Peyer's patch (tissue), 4 donors: ENCODE measurements around the gene BCL3. TPM values are rescaled to one million over a fixed set of nuclear protein-coding genes. Genes with fewer than 3 reads are reported as not detected.

ENCODE experiments used
- DNase-seq, 3 donors: peaks; one replicate each; pipeline ENCODE4 v3.0.0-alpha.2; 2017 to 2019
- H3K27ac ChIP-seq, 4 donors: fragments of 200-600 bp; sonication (generic); one replicate each; pipeline ENCODE4 v1.5.1; 2016 to 2019
- H3K27me3 ChIP-seq, 2 donors: fragments of 200-600 bp; sonication (generic); one replicate each; pipeline ENCODE4 v1.5.1; 2019
- H3K36me3 ChIP-seq, 3 donors: fragments of 200-600 bp; sonication (generic); one replicate each; pipeline ENCODE4 v1.5.1; 2016 to 2019
- H3K4me1 ChIP-seq, 4 donors: fragments of 200-600 bp; sonication (generic); one replicate each; pipeline ENCODE4 v1.5.1; 2016 to 2019
- H3K4me3 ChIP-seq, 4 donors: fragments of 200-600 bp; sonication (generic); 1 replicate in 3 of 4; 2 replicates in 1 of 4; pipeline ENCODE4 v1.5.1; 2016 to 2019; ENCODE audit warnings: mild to moderate bottlenecking in 1 of 4
- H3K9me3 ChIP-seq, 4 donors: fragments of 200-600 bp; sonication (generic); one replicate each; pipeline ENCODE4 v1.5.1; 2016 to 2019; ENCODE audit warnings: mild to moderate bottlenecking in 1 of 4
- CTCF ChIP-seq, 6 experiments: fragments of 450-650 bp in 4 of 6; fragments of 200-600 bp in 2 of 6; sonication (generic) in 1 of 6; IDR thresholded peaks; one replicate each; pipeline ENCODE4 v1.5.1; 2017 to 2019; ENCODE audit warnings: antibody characterized with exemption in 6 of 6, mild to moderate bottlenecking in 3 of 6, moderate library complexity in 1 of 6
- POLR2A ChIP-seq, 2 donors: fragments of 450-650 bp; IDR thresholded peaks; one replicate each; pipeline ENCODE4 v1.5.1; 2017; ENCODE audit warnings: antibody characterized with exemption in 2 of 2, mild to moderate bottlenecking in 2 of 2, moderate library complexity in 2 of 2
- total RNA-seq, 4 donors: library from RNA; depleted of rRNA; stranded (reverse); fragments of >200 nt; gene quantifications; one replicate each; pipeline ENCODE4 v1.1.0, GENCODE V29; 2016

Gene BCL3
- total RNA-seq, 4 donors from 2014 or later = 45.4 to 136 (median 119) TPM

GRCh38 chr19:44795398-44795987, 47.0 kb downstream of the BCL3 start:
- H3K36me3 ChIP-seq = peaks cover 0 to 49% (median 0%) of the 10 kb centered on the region in 3 donors
- H3K4me3 ChIP-seq = no peak overlapping the region
- H3K27ac ChIP-seq = no peak overlapping the region
- TF ChIP-seq CTCF (IDR thresholded peaks at IDR 0.05) (no peak), POLR2A (IDR thresholded peaks at IDR 0.05) (no peak)
- H3K27me3 ChIP-seq = no peaks in the 10 kb centered on the region
- H3K4me1 ChIP-seq = peaks cover 0 to 16% (median 0%) of the 10 kb centered on the region in 4 donors
- no peaks in the 10 kb centered on the region for H3K9me3 ChIP-seq
- no peak for DNase-seq

- Histone ChIP-seq H3K4me1 (peaks cover 0 to 16% (median 0%) of the 10 kb centered on the region in 4 donors), H3K4me3 (no peak overlapping the region), H3K36me3 (peaks cover 0 to 42% (median 0%) of the 10 kb centered on the region in 3 donors), H3K27me3 (no peaks in the 10 kb centered on the region), H3K27ac (peak overlapping the region in 2 of 4 donors; percentile 42 to 49), H3K9me3 (no peaks in the 10 kb centered on the region)
- DNase-seq = peak in 2 of 3 donors; percentile 30 to 62
- TF ChIP-seq POLR2A (IDR thresholded peaks at IDR 0.05) = no peak
- no peak for TF ChIP-seq CTCF (IDR thresholded peaks at IDR 0.05)
These were observed 48.2 kb downstream of the BCL3 start for GRCh38 chr19:44796701-44797115.

GRCh38 chr19:44799627-44800346, 51.3 kb downstream of the BCL3 start:
- no peak for DNase-seq
- Histone ChIP-seq H3K36me3 (peaks cover 0 to 26% (median 0%) of the 10 kb centered on the region in 3 donors), H3K27me3 (no peaks in the 10 kb centered on the region), H3K9me3 (no peaks in the 10 kb centered on the region), H3K27ac (no peak overlapping the region), H3K4me3 (no peak overlapping the region), H3K4me1 (peaks cover 0 to 16% (median 0%) of the 10 kb centered on the region in 4 donors)
- no peak for TF ChIP-seq CTCF (IDR thresholded peaks at IDR 0.05)
- TF ChIP-seq POLR2A (IDR thresholded peaks at IDR 0.05) = no peak

GRCh38 chr19:44800461-44800860, 52.0 kb downstream of the BCL3 start:
- peak; percentile 68 to 92 (median 88) for DNase-seq
- peaks cover 0 to 16% (median 0%) of the 10 kb centered on the region in 4 donors for H3K4me1 ChIP-seq
- H3K4me3 ChIP-seq = no peak overlapping the region
- peaks cover 0 to 19% (median 0%) of the 10 kb centered on the region in 3 donors for H3K36me3 ChIP-seq
- H3K27me3 ChIP-seq = no peaks in the 10 kb centered on the region
- H3K9me3 ChIP-seq = no peaks in the 10 kb centered on the region
- no peak overlapping the region for H3K27ac ChIP-seq
- TF ChIP-seq POLR2A (IDR thresholded peaks at IDR 0.05) = no peak
- TF ChIP-seq CTCF (IDR thresholded peaks at IDR 0.05) = peak; percentile 69 to 95 (median 90)

GRCh38 chr19:44803442-44804428, 55.2 kb downstream of the BCL3 start:
- no peaks in the 10 kb centered on the region for H3K9me3 ChIP-seq
- H3K36me3 ChIP-seq = peaks cover 0 to 13% (median 0%) of the 10 kb centered on the region in 3 donors
- peaks cover 0 to 17% (median under 1%) of the 10 kb centered on the region in 4 donors for H3K4me1 ChIP-seq
- no peak for DNase-seq
- H3K27me3 ChIP-seq = no peaks in the 10 kb centered on the region
- TF ChIP-seq POLR2A (IDR thresholded peaks at IDR 0.05) = no peak
- no peak for TF ChIP-seq CTCF (IDR thresholded peaks at IDR 0.05)
- no peak overlapping the region for H3K4me3 ChIP-seq
- no peak overlapping the region for H3K27ac ChIP-seq
